GM21619 (cell line): Measurements from ENCODE around the gene TSPAN9.

Experiments
- ATAC-seq: cut with Tn5 transposase; IDR thresholded peaks from one replicate; pipeline ENCODE4 v1.9.1; 2021; ENCODE audit not compliant: unreplicated experiment

Gene TSPAN9

DNA sequence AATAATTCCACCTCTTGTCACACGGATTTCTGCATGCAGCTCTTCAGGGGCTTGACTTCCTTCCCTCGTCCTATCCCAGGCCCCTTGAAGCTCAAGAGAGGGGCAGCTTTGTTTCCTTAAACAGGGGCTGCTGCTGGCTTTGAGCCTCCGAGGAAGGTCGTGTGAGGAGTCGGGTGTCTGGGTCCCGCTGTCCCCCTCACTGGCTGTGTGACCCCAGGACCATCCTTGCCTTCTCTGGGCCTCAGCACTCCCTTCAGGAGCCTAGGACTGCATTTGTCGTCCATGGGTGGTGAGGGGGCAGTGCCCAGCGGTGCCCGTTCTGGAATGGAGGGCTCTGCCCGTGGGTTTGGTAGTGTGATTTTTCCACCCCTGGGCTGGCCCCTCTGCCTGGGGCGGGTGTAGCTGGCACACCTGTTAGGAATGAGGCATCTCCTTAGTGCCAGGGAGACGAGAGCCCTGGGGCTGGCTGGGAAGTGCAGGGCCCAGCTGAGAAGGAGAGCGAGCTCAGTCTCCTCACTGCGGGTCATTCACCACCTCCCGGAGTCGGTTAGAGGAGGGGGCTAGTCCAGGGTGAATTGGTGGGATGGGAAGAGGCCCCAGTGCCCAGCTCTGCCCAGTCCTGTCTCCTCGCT, 60.8 kb downstream of the TSPAN9 start:
- ATAC-seq, result no peak

DNA sequence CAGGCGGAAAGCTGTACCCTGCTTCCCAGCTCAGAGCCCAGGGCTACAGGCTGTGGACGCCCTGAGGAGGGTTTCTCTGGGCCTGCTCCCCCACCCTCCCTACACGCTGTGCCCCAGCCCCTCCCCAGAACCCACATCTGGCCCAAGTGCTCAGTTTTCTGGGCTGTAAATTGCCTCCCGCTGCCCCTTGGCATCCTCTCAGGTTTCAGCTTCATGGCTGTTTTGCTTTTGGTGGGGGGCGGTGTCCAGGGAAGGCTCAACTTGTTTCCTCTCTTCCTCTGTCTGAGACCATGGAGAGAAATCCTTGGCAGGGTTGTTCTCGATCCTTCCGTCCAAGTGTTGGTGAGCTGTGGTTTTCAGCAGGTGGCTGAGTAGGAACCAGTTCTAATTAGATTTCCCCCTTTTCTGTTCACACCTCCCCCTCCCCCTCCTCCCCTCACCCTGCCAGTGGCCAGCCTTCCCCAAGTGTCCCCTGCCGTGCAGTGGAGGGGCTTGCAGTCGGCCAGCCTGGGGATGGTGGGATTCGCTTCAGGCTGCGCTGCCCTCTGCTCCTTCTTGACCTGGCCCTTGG, 61.8 kb downstream of the TSPAN9 start:
- no peak for ATAC-seq

- no peak for ATAC-seq
Measured at GRCh38 chr12:3139760-3140159, 62.6 kb downstream of the TSPAN9 start.

DNA sequence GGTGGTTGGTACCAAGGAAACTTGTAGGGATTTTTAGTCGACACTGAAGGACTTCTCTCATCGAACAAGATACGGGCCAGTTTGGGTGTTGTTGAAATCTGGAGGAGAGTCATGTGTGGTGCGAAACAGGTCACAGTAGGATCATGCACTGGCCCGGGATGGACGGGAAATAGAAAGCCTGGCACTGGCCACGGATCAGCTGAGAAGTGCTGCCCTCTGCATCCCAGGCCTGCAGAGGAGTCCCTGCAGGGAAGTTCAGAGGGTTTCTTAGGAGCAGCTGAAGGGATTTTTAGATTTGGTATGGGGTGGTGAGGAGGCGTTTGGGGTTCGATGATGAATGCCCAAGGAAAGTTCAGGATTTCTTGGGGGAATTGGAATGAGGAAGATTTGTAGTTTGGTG, 63.1 kb downstream of the TSPAN9 start:
- no peak for ATAC-seq

DNA sequence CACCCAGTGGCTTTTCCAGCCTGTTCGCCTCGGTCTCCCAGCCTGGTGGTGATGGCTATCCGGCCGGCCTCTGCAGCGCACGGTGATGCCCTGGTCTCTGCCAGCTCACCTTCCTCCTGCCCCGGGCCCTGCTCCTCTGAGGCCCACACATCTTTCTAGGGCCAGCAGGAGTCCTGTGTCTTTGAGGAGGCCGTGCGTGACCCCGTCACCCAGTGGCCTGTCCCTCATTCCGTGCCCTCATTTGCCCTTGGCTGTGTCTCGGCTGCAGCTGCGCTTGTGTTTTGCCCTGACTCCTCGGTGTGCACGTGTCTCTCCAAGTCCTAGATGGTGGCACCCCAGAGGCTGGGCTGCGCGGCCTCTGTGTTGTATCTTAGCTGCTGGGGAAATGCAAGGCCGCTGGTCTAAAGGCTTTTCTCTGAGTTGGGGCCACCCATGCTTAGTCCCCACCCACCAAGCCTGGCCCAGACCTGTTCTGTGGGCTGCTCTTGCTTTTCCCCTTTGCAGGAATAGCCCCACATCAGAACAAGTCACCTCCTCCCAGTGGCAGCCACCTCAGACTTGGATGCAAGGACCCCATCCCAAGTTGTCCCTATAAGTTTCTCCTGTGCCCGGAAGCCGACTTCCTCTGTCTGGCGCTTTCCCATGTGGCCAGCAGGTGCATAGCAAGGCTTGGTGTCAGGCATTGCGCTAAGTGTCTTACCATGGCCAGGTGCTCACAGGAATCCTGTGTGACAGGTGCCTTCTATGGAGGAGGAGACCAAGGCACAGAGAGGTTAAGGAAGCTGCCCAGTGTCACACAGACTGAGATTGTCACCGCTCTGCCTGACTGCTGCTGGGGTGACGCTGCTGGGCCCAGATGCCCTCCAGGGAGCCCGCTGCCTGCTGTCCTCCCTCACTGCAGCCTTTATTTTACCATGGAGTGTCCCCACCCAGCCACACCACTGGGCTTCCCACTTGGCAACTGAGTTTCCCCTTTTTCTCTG, 64.5 kb downstream of the TSPAN9 start:
- no peak for ATAC-seq

DNA sequence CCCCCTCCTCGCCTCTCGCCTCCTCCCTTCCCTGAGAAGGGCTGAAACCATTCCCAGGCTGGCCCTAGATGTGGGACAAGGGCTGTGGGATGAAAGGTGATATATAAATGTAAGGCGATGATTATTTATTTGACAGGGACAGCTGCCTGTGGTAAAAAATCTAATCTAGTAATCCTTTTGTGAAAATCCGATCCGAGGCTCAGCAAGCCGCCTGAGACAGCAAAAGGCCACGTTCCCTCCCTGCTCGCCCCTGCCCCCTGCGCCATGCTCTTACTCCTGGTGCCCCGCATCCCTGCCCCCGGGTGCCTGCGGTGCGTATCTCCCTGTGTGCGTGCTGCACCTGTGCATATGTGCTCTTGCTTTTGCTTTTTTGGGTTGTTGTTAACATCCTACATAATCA, 65.2 kb downstream of the TSPAN9 start:
- ATAC-seq, result no peak

GRCh38 chr12:3144495-3144894, 67.3 kb downstream of the TSPAN9 start:
- no peak for ATAC-seq

DNA sequence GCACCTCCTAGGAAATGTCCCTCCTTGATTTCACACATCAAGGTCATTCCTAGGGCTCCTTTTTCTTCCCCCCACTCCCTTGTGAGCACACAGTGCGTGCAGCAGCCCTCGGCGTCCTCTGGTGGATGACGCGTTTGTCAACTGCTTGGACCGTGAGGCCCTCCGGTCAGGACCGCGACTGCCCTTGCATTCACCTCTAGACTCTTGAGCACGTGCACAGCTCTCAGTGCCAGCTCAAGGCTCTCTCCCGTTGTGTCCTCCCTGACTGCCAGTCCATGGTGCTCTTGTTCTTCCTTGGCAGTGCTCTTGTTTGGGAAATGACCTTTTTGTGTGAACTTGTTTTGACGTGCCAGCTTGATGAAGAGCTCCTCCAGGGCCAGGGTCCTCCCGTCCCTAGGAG, 67.9 kb downstream of the TSPAN9 start:
- no peak for ATAC-seq

- no peak for ATAC-seq
Measured at GRCh38 chr12:3145546-3146310, 68.5 kb downstream of the TSPAN9 start.

GRCh38 chr12:3147260-3147659, 70.1 kb downstream of the TSPAN9 start:
- no peak for ATAC-seq

- no peak for ATAC-seq
Measured at GRCh38 chr12:3148366-3149000, 71.3 kb downstream of the TSPAN9 start.

- no peak for ATAC-seq
Measured at GRCh38 chr12:3149515-3150307, 72.5 kb downstream of the TSPAN9 start.

DNA sequence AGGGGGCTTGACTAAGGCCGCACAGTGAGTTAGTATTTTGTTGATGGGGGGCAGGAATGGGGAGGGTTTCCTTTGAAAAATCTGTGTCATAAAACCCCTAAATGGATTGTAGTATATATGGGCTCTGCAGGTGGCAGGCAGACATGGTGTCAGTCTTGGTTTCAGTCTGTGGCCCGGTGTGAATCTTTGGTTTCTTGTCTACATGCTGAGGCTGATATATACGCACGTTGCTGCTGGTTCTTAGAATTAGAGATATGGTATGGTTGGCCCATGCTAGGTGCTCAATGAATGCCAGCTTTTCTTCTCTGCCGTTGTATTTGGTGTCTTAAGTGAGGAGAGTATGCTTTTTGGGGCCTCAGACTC, 73.1 kb downstream of the TSPAN9 start:
- no peak for ATAC-seq

- no peak for ATAC-seq
Measured at GRCh38 chr12:3150931-3151835, 74.0 kb downstream of the TSPAN9 start.

DNA sequence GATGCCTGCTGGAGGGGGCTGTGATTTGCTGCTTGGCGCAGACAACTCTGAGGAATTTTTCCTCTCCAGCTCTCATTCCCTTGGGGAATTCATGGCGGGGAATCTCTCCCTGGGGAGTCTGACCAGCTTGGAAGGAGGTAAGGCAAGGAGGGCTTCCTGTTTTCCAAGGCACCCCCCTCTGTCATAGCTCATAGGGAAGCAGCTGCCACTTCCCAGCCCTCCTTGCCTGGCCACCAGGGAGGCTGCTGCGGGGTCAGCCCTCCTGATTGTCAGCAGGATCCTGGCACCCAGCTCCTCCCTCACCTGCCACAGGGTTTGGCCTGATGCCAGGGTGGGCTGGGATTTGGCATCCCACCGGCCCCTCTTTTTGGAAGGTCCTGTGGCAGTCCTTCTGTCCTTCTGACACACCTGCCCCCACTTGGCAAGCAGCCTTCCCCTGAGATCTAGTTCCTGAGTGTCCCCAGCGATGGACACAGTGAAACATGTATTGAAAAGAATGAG, 74.9 kb downstream of the TSPAN9 start:
- no peak for ATAC-seq

- ATAC-seq, result no peak
Measured at GRCh38 chr12:3152892-3153291, 75.7 kb downstream of the TSPAN9 start.

DNA sequence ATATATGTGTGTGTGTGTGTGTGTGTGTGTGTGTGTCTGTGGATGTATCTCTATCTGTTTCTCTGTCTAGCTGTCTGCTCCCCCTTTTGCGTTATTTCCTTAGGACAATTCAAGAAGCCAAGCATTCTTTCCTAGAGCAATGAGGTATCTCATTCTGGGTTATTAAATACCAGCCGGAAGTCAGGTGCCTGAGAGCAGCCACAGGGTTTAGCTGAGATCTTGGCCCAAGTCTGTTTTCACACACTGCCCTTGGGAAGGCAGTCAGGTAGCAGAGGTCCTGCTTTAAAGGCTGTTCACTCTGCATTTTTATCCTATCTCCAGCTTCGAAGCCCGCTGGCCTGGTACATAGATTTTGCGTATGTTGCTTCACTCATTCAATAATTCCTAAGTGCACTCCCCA, 76.8 kb downstream of the TSPAN9 start:
- no peak for ATAC-seq

DNA sequence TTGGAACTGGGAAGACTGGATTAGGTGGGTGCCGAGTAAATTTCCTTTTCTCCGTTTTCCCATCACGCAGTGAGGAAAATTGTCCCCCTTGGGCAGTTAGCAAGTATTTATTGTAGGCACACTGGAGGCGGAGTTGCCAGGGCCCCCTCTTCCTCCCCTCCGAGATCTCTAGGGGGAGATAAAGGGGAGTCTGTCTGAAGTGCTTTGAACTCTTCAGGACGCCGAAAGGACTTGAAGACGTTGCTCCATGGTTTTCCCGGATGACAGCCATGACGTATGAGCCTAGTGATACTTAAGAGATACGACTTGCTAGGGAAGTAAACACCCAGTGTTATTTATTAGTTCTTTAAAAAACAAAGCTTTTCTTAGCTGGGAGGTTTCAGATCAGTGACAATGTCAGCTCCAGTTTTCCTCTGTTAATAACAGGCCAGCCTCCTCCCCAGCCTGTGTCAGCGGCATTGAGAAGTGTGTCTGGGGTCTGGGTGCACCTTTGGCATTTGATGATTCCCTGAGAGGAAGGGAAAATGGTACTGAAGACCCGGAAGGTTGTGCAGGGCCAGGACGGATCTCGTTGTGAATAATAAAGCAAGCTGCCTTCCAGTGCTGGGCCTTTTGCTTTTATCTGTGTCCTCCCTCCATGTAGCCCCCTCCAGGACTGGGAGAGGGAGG, 78.7 kb downstream of the TSPAN9 start:
- no peak for ATAC-seq
